Keratinocyte (primary cell): ENCODE results near the gene BCAS3. TPM values are rescaled to one million over a fixed set of nuclear protein-coding genes. Genes with fewer than 3 reads are reported as not detected.

ENCODE experiments used
- DNase-seq: peaks from one replicate; pipeline ENCODE4 v3.0.0-alpha.2; 2011; ENCODE audit warnings: low read depth, missing footprints, low spot score
- FAIRE-seq: peaks from 2 replicates; lab custom pipeline; 2011; peaks lifted over from hg19 to GRCh38; lab: Jason Lieb, UNC
- H2AFZ ChIP-seq: 2 replicates; pipeline ENCODE4 v1.6.0; 2012; ENCODE audit warnings: low read length, control low read depth, inconsistent platforms; ENCODE audit not compliant: control insufficient read depth
- H3K27ac ChIP-seq: 2 replicates; pipeline ENCODE4 v1.5.1; 2011; ENCODE audit warnings: low read length; ENCODE audit not compliant: control insufficient read depth, insufficient read depth
- H3K27me3 ChIP-seq: 3 replicates; pipeline ENCODE4 v1.6.0; 2011; ENCODE audit warnings: low read length; ENCODE audit not compliant: control insufficient read depth, insufficient read depth; ENCODE audit errors: extremely low read depth
- H3K36me3 ChIP-seq, 2 experiments: 2 replicates in 1 of 2; 3 replicates in 1 of 2; pipeline ENCODE4 v1.5.1; 2011; ENCODE audit warnings: low read length in 2 of 2, mild to moderate bottlenecking in 1 of 2; ENCODE audit not compliant: control insufficient read depth in 2 of 2, insufficient read depth in 2 of 2; ENCODE audit errors: extremely low read depth in 1 of 2
- H3K4me1 ChIP-seq: 3 replicates; pipeline ENCODE4 v1.5.1; 2011; ENCODE audit warnings: low read length; ENCODE audit not compliant: control insufficient read depth, insufficient read depth; ENCODE audit errors: extremely low read depth
- H3K4me2 ChIP-seq: 3 replicates; pipeline ENCODE4 v1.6.0; 2011; ENCODE audit warnings: low read depth, low read length; ENCODE audit not compliant: control insufficient read depth, insufficient read depth; ENCODE audit errors: extremely low read depth
- H3K4me3 ChIP-seq, 3 experiments: fragments of 200-600 bp in 1 of 3; sonication (generic) in 1 of 3; 2 replicates in 2 of 3; 3 replicates in 1 of 3; pipeline ENCODE4 v1.5.1; 2011 to 2016; ENCODE audit warnings: low read length in 3 of 3, mild to moderate bottlenecking in 3 of 3, control low read depth in 2 of 3, inconsistent platforms in 1 of 3, low read depth in 1 of 3, mixed read lengths in 1 of 3, mixed run types in 1 of 3, moderate library complexity in 1 of 3; ENCODE audit not compliant: control insufficient read depth in 2 of 3, insufficient read depth in 2 of 3; ENCODE audit errors: extremely low read depth in 1 of 3
- H3K79me2 ChIP-seq: 2 replicates; pipeline ENCODE4 v1.6.0; 2012; ENCODE audit warnings: low read length; ENCODE audit not compliant: control insufficient read depth, insufficient read depth
- H3K9ac ChIP-seq: 3 replicates; pipeline ENCODE4 v1.6.0; 2011; ENCODE audit warnings: low read length; ENCODE audit not compliant: control insufficient read depth, insufficient read depth; ENCODE audit errors: extremely low read depth
- H3K9me1 ChIP-seq: 3 replicates; pipeline ENCODE4 v1.6.0; 2011; ENCODE audit warnings: low read length; ENCODE audit not compliant: control insufficient read depth, insufficient read depth; ENCODE audit errors: extremely low read depth
- H3K9me3 ChIP-seq: 2 replicates; pipeline ENCODE4 v1.5.1; 2012; ENCODE audit warnings: low read depth, low read length; ENCODE audit not compliant: control insufficient read depth
- H4K20me1 ChIP-seq: 3 replicates; pipeline ENCODE4 v1.6.0; 2011; ENCODE audit warnings: low read length; ENCODE audit not compliant: control insufficient read depth, insufficient read depth; ENCODE audit errors: extremely low read depth
- CTCF ChIP-seq, 3 experiments: IDR thresholded peaks in 1 of 3; conservative IDR thresholded peaks in 1 of 3; optimal IDR thresholded peaks in 1 of 3; 2 replicates in 2 of 3; 3 replicates in 1 of 3; pipeline versions ENCODE3 to v1.5.1; 2011; ENCODE audit warnings: low read length in 3 of 3, mild to moderate bottlenecking in 3 of 3, moderate library complexity in 2 of 3, control low read depth in 1 of 3, inconsistent platforms in 1 of 3; ENCODE audit not compliant: insufficient read depth in 2 of 3; ENCODE audit errors: extremely low read depth in 1 of 3
- EZH2 ChIP-seq: IDR thresholded peaks from one replicate; pipeline ENCODE4 v1.6.1; 2012; ENCODE audit warnings: inconsistent platforms, mild to moderate bottlenecking, low read length, moderate library complexity
- dilution Hi-C: fragments of 300-500 bp; cut with MboI; formaldehyde crosslinking; loops from one replicate; pipeline ENCODE4 v1.7.0; 2020; ENCODE audit warnings: low sequenced_read_pairs; ENCODE audit not compliant: extremely low pct_ligation_motif_present
- polyA plus RNA-seq, 5 experiments: library from polyadenylated mRNA; depleted of rRNA in 3 of 5; stranded (reverse) in 3 of 5; stranded (forward) in 1 of 5; unstranded in 1 of 5; fragments of >200 nt; gene quantifications; 1 replicate in 1 of 5; 2 replicates in 3 of 5; 3 replicates in 1 of 5; pipeline versions ENCODE4 v1.2.1 to v1.2.3, GENCODE V29; 2011 to 2012; ENCODE audit warnings: missing spikeins in 2 of 5, low read depth in 1 of 5, low replicate concordance in 1 of 5

BCAS3 gene
- polyA plus RNA-seq, 1 donor (not counting 4 experiments of a cell fraction or from before 2014, with no cell fraction given) = 11.8 TPM

- peaks cover 71% of the 10 kb centered on the region for H3K27me3 ChIP-seq
- no peak overlapping the region for H3K27ac ChIP-seq
- no peaks in the 10 kb centered on the region for H4K20me1 ChIP-seq
- H2AFZ ChIP-seq = no peak overlapping the region
- DNase-seq (no peak), FAIRE-seq (no peak)
- no peaks in the 10 kb centered on the region for H3K79me2 ChIP-seq
- no peak overlapping the region for H3K4me2 ChIP-seq
- no peaks in the 10 kb centered on the region for H3K4me1 ChIP-seq
- TF ChIP-seq CTCF (optimal IDR thresholded peaks at IDR 0.05 in 1 of 3, IDR thresholded peaks at IDR 0.05 in 1 of 3, conservative IDR thresholded peaks at IDR 0.05 in 1 of 3; ENCODE audit: extremely low read depth in 1 of 3, insufficient read depth in 2 of 3, low read length in 3 of 3) = no peak
- H3K36me3 ChIP-seq = no peaks in the 10 kb centered on the region
- H3K9me1 ChIP-seq = no peaks in the 10 kb centered on the region
- H3K9ac ChIP-seq = no peak overlapping the region
- H3K9me3 ChIP-seq = no peaks in the 10 kb centered on the region
- no peak overlapping the region for H3K4me3 ChIP-seq
- dilution Hi-C loops = no loop called here
Measured at GRCh38 chr17:61395409-61395982, 717.8 kb downstream of the BCAS3 start.

GRCh38 chr17:61395983-61396585 is 718.4 kb downstream of the BCAS3 start:
- Histone ChIP-seq H3K9ac (no peak overlapping the region), H3K36me3 (no peaks in the 10 kb centered on the region), H2AFZ (no peak overlapping the region), H3K4me1 (no peaks in the 10 kb centered on the region), H3K4me2 (no peak overlapping the region), H3K9me3 (no peaks in the 10 kb centered on the region), H4K20me1 (no peaks in the 10 kb centered on the region), H3K27ac (no peak overlapping the region), H3K79me2 (no peaks in the 10 kb centered on the region), H3K4me3 (no peak overlapping the region), H3K27me3 (peaks cover 76% of the 10 kb centered on the region), H3K9me1 (no peaks in the 10 kb centered on the region)
- no peak for DNase-seq
- TF ChIP-seq CTCF (optimal IDR thresholded peaks at IDR 0.05 in 1 of 3, IDR thresholded peaks at IDR 0.05 in 1 of 3, conservative IDR thresholded peaks at IDR 0.05 in 1 of 3; ENCODE audit: extremely low read depth in 1 of 3, insufficient read depth in 2 of 3, low read length in 3 of 3) (no peak), EZH2 (no peak)
- no peak for FAIRE-seq
- dilution Hi-C loops = no loop called here
